Panc1 (cell line): ENCODE measurements around the gene GPBAR1.

Experiments used
- POLR2AphosphoS5 ChIP-seq: IDR thresholded peaks from 2 replicates; pipeline ENCODE4 v1.6.1; 2012; ENCODE audit warnings: mild to moderate bottlenecking, low read depth, low read length, moderate library complexity
- SIN3A ChIP-seq: IDR thresholded peaks from 2 replicates; pipeline ENCODE4 v1.6.1; 2012; ENCODE audit warnings: low read depth, mild to moderate bottlenecking, low read length, moderate library complexity, borderline replicate concordance; ENCODE audit not compliant: insufficient read depth
- TCF7L2 ChIP-seq: IDR thresholded peaks from 2 replicates; pipeline ENCODE4 v1.6.1; 2011; ENCODE audit warnings: mild to moderate bottlenecking, low read depth, low read length, inconsistent platforms
- TF ChIP-seq, protein P1 (sequence below): fragments of 450-650 bp; IDR thresholded peaks from 2 replicates; pipeline ENCODE4 v1.5.1; 2017; ENCODE audit warnings: mild to moderate bottlenecking
- TF ChIP-seq, protein P2 (sequence below), 2 experiments: IDR thresholded peaks; 2 replicates each; pipeline ENCODE4 v1.6.1; 2011 to 2012; ENCODE audit warnings: low read depth in 2 of 2, control low read depth in 1 of 2, low read length in 1 of 2, mild to moderate bottlenecking in 1 of 2, moderate library complexity in 1 of 2; ENCODE audit not compliant: insufficient read depth in 1 of 2

DNA sequence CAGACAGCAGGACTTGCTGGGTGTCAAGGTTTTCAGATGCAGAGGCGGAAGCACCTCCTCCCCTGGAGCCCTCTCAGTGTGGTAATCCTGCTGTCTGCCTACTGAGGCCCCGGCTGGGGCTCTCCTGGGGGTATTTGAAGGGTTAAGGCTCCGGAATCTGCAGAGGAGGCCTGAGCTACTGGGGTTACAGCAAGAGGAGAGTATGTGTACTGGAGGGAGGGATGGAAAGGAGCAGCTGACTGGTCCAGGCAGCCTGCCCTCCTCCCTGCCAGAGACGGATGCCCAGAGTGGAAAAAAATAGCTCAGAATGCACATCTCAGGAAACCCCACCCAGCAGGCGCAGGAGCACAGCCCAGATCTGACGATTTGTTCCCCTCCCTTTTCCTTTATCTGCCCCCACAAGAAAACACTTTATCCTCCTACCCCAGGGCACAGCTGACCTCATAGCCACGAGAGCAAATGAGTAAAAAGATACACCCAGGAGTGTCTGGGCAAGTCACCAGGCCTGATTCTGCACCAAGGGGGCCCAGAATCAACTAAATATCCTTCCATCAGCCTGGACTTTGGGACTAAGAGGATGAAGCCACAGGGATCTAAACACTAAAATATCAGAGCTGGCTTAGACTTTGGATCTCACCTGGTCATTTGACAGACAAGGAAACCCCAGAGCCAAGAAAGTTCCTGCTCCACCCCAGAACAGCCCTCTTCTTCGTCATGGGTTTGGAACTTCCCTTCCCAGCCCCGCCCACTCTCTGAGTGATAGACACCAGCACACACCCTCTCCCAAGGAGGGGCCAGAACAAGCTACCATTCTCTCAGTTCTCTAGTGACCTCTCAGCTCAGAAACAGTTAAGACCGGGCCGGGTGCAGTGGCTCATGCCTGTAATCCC is 26.0 kb downstream of the GPBAR1 start:
- TF ChIP-seq, protein P1, sequence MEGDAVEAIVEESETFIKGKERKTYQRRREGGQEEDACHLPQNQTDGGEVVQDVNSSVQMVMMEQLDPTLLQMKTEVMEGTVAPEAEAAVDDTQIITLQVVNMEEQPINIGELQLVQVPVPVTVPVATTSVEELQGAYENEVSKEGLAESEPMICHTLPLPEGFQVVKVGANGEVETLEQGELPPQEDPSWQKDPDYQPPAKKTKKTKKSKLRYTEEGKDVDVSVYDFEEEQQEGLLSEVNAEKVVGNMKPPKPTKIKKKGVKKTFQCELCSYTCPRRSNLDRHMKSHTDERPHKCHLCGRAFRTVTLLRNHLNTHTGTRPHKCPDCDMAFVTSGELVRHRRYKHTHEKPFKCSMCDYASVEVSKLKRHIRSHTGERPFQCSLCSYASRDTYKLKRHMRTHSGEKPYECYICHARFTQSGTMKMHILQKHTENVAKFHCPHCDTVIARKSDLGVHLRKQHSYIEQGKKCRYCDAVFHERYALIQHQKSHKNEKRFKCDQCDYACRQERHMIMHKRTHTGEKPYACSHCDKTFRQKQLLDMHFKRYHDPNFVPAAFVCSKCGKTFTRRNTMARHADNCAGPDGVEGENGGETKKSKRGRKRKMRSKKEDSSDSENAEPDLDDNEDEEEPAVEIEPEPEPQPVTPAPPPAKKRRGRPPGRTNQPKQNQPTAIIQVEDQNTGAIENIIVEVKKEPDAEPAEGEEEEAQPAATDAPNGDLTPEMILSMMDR, result no peak
- no peak for TF ChIP-seq POLR2AphosphoS5
- TF ChIP-seq, protein P2, sequence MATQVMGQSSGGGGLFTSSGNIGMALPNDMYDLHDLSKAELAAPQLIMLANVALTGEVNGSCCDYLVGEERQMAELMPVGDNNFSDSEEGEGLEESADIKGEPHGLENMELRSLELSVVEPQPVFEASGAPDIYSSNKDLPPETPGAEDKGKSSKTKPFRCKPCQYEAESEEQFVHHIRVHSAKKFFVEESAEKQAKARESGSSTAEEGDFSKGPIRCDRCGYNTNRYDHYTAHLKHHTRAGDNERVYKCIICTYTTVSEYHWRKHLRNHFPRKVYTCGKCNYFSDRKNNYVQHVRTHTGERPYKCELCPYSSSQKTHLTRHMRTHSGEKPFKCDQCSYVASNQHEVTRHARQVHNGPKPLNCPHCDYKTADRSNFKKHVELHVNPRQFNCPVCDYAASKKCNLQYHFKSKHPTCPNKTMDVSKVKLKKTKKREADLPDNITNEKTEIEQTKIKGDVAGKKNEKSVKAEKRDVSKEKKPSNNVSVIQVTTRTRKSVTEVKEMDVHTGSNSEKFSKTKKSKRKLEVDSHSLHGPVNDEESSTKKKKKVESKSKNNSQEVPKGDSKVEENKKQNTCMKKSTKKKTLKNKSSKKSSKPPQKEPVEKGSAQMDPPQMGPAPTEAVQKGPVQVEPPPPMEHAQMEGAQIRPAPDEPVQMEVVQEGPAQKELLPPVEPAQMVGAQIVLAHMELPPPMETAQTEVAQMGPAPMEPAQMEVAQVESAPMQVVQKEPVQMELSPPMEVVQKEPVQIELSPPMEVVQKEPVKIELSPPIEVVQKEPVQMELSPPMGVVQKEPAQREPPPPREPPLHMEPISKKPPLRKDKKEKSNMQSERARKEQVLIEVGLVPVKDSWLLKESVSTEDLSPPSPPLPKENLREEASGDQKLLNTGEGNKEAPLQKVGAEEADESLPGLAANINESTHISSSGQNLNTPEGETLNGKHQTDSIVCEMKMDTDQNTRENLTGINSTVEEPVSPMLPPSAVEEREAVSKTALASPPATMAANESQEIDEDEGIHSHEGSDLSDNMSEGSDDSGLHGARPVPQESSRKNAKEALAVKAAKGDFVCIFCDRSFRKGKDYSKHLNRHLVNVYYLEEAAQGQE (IDR thresholded peaks at IDR 0.05; ENCODE audit: insufficient read depth in 1 of 2, low read depth in 2 of 2, low read length in 1 of 2), result no peak
- TF ChIP-seq TCF7L2, result no peak
- TF ChIP-seq SIN3A, result no peak
